HG02938 (cell line): ENCODE data around the gene TRIM26.

Source experiments
- ATAC-seq: cut with Tn5 transposase; IDR thresholded peaks from one replicate; pipeline ENCODE4 v1.9.1; 2021; ENCODE audit warnings: mild to moderate bottlenecking, moderate library complexity; ENCODE audit not compliant: unreplicated experiment

Gene TRIM26

GRCh38 chr6:30211306-30211705, 1.9 kb downstream of the TRIM26 start:
- ATAC-seq: no peak

DNA sequence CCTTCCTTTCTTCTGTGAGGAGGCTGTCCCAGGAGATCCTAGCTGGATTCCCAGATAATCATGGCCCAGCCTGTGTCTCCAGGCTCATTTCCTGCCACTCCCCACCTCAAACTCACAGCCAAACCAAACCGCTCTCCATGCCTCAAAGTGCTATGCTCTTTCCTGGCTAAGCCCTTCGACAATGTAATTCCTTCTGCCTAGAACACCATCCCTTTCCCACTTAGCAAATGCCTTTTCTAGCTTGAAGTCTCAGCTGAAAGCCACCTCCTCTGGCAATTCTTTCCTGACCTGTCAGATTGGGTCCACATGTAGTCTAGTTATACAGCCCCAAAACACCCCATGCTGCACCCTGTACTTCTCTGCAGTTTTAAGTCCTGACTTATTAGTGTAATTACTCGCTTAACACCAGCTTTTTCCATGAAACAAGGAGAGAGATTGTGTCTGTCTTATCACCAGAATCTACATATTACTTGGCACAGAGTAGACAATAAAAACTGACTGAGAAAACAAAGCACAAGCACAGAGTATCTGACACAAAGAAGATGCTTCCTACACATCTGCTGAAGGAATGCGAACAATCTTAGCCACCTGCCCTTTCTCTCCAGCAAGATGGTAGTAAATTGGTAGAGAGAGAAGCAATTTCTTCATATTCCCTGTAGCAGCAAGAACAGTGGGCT, 5.4 kb downstream of the TRIM26 start:
- no peak for ATAC-seq

DNA sequence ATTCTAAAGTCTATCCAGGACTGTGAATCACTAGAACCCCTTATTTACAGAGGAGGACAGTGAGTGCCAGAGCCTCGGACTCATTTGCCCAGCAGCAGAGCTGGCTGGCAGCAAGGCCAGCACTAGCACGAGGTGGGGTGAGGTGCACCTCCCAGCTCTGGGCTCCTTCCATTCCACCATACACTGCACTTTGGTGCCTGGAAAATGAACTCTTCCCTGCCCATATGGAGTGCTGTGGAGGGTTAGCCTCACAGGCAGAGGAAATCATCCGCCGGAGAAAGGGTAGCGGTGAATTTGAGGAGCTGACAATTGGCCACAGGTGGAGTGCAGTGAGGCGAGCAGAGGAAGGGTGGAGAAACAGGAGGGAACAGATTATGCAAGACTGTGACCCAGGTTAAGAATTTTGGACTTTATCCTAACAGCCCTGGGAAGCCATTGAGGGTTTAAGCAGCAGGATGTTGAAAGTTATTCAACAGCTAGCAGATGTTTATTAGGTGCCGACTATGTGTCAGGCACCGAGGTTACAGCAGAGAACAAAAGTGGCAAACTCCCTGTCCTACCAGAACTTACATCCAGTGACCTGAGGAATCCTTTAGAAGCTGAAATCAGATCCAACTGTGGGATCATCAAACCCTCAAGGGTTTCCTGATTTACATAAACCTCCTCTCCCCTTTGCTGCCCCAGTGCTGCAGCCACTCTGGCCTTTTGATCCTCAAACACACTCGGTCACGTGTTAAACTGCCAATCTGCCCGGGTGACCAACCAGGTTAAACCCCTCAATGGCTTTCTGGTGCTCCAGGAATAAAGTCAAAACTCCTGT, 6.2 kb downstream of the TRIM26 start:
- ATAC-seq: no peak

DNA sequence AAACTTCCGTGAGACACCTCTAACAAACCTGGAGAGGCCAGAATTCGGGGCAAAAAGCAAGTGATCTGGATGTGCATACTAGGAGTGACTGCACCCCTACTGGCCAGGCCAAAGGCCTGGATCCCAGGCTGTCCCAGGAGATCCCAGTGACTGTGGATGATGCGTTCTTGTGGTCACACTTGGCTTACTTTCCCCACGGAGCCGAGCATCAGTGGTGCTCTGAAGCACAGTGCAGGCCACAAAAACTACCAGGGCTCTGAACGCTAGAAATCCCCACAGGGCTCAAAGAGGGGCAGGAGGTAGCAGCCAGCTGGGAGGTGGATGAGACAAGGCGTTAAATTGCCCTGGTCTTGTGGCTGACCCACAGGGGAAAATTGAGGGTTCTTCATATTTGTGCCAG, 7.1 kb downstream of the TRIM26 start:
- no peak for ATAC-seq

- no peak for ATAC-seq
These were observed 9.1 kb downstream of the TRIM26 start for GRCh38 chr6:30204116-30204515.

- ATAC-seq: no peak
These were observed 10.8 kb downstream of the TRIM26 start for GRCh38 chr6:30202366-30202765.

GRCh38 chr6:30200551-30201281, 12.5 kb downstream of the TRIM26 start:
- ATAC-seq: no peak

DNA sequence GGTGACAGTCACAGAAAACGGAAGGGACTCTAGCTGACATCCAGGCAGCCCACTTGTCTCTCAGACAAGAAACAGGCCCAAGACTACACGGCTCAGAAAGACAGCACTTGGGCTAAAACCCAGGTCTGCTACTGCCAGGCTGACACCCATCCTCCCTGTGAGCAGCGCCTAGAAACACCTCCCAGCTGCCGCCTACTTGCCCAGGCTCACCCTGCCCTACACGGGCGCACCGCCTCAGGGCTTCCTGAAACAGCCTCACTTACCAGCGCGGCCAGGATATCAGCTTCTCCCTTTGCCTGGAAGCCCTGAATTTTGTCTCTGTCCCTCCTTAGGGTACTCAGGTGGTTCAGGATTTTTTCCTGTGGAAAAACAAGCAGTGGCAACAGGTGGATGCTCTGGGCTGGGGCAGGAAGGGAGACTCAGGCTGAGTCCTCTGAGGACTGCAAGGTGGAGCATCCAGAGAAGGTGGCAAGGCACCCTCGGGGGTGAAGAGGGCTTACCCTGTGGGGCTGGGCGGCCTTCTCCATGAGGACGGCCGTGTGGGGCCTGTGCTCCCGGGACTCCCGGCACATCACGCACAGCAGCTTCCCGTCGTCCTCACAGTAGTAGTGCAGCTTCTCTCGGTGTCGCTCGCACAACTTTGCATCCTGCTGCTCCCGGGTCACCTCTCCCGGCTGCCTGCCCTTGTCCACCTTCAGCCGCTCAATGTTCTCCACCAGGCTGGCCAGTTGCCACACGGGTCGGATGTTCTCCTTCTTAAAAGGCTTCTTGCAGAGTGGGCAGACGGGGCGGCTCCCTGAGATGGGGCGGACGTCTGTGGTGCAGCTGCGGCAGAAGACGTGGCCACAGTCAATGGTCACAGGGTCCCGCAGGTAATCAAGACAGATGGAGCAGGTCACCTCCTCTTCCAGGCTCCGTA, 14.8 kb downstream of the TRIM26 start:
- ATAC-seq: no peak

- ATAC-seq: no peak
These were observed 16.8 kb downstream of the TRIM26 start for GRCh38 chr6:30196376-30196775.

GRCh38 chr6:30195951-30196350, 17.3 kb downstream of the TRIM26 start:
- no peak for ATAC-seq

DNA sequence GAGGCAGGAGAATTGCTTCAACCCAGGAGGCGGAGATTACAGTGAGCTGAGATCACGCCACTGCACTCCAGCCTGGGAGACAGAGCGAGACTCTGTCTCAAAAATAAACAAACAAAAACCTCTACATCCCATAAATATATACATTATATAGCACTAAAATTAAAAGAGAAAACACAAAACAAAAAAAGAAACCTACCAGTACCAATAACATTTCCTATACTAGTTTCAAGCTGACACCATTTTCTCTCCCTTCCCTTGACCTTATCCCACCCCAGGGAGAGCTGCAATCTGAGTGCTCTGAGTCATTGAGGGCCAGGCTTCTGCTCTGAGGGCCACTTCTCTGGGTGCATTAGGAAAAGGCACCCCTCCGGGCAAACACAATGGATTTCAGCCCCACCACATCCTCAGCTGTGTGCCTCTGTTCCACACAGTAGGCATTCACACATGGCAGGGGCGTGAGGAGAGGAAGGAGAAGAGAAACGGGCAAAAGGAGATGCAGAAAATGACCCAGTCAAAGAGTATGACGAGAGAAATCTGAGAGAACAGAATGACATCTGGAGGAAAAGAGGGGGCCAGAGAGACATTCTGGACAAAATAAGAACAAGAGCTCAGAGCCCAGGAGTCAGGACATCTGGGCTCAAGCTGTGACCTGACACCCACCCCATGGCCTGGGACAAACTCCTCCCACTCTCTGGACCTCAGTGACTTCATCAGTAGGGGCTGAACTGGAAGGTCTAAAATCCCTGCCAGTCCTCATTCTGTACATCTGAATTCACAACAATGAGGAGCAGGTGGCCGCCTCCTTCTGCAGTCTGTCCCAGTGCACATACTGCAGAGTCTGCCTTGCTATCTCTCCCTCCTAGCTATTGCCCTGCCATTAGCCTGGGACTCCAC, 18.2 kb downstream of the TRIM26 start:
- no peak for ATAC-seq

DNA sequence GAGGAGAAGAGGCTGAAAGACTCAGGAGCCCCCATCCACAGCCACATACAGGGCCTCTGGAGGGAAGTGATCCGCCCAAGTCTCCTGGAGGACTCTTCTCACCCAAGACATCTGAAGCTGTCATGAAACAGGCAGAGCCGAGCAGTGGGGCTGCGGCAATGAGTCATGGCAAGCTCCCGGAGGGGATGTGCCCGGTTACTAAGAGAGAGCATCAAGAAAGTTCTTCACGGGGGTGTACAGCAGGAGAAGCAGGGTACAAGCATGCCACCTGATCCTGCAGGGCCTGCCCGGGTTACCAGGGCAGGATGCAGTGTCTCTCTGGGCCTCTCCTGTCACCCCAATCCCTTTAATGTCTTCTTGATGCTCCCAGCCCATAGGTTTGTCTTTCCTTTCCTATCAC, 21.1 kb downstream of the TRIM26 start:
- ATAC-seq: no peak

GRCh38 chr6:30188541-30188940, 24.7 kb downstream of the TRIM26 start:
- no peak for ATAC-seq

DNA sequence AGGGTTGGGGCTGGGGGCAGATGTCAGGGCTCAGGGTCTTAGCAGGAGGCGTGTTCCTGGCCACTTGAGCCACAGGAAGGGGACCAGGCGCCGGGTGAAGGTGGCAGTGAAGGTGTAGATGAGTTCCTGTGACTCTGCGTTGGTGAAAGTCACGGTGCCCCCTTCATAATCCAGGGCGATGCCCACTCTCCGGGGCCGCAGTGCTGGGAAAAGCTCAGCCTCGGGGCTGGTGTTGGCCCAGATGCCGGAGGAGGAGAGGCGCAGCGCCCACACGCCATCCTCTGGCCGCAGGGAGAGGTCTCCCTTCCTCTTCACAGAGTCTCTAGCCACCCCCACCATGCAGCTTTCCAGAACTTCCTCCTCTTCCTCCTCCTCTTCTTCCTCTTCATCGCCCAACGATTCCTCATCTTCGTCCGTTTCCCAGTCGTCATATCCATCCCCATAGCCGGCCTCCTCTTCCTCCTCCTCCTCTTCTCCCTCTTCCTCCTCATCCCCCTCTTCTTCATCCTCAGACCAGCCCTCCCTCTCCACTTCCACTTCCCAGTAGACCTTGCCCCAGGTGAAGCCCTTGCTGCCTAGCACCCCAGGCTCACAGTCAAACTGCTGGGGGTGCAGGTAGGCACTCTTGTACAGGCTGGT, 27.2 kb downstream of the TRIM26 start:
- no peak for ATAC-seq

GRCh38 chr6:30184417-30185031, 28.7 kb downstream of the TRIM26 start:
- no peak for ATAC-seq

GRCh38 chr6:30180145-30180544, 33.1 kb downstream of the TRIM26 start:
- ATAC-seq: no peak

DNA sequence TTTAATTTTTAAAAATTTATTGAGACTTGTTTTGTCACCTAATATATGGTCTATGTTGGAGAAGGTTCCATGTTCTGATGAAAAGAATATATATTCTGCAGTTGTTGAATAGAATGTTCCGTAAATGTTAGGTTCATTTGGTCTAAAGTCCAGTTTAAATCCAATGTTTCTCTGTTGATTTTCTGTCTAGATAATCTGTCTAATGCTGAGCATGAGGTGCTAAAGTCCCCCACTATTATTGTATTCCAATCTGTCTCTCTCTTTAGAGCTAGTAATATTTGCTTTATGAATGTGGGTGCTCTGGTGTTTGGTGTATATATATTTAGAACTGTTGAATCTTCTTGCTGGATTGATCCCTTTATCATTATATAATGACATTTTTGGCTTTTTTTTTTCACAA, 34.4 kb downstream of the TRIM26 start:
- ATAC-seq: no peak

DNA sequence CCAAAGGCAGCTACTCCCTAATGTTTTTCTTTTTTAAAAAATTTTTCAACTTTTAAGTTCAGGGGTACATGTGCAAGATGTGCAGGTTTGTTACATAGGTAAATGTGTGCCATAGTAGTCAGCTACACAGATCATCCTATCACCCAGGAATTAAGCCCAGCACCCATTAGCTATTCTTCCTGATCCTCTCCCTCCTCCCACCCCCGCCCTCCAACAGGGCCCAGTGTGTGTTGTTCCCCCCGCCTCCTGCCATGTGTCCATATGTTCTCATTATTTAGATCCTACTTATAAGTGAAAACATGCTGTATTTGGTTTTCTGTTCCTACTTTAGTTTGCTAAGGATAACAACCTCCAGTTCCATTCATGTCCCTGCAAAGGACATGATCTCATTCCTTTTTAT, 37.4 kb downstream of the TRIM26 start:
- no peak for ATAC-seq

GRCh38 chr6:30172681-30173080, 40.5 kb downstream of the TRIM26 start:
- ATAC-seq: no peak
